ENCODE data around the gene SP3. TPM values are rescaled to one million over a fixed set of nuclear protein-coding genes. Genes with fewer than 3 reads are reported as not detected.

Gene SP3
- total and polyA plus RNA-seq, 8 donors, result 69.0 to 143 (median 122) TPM

DNA sequence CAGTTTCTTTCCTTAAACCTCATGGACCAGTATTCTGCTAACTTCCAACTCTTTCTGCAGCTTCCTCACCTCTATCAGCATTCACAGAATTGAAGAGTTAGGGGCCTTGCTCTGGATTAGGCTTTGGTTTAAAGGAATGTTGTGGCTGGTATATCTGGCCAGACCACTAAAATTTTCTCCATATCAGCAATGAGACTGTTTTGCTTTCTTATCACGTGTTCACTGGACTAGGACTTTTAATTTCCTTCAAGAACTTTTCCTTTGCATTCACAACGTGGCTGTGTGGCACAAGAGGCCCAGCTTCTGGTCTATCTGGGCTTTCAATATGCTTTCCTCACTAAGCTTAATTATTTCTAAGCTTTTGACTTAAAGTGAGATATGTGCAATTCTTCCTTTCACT, 33.4 kb downstream of the SP3 start:
- intact Hi-C loops (cut with DNase I), result no loop called here
- DNase-seq, result no peak
- H3K27me3 ChIP-seq, result no peaks in the 10 kb centered on the region
- TF ChIP-seq, protein P1, sequence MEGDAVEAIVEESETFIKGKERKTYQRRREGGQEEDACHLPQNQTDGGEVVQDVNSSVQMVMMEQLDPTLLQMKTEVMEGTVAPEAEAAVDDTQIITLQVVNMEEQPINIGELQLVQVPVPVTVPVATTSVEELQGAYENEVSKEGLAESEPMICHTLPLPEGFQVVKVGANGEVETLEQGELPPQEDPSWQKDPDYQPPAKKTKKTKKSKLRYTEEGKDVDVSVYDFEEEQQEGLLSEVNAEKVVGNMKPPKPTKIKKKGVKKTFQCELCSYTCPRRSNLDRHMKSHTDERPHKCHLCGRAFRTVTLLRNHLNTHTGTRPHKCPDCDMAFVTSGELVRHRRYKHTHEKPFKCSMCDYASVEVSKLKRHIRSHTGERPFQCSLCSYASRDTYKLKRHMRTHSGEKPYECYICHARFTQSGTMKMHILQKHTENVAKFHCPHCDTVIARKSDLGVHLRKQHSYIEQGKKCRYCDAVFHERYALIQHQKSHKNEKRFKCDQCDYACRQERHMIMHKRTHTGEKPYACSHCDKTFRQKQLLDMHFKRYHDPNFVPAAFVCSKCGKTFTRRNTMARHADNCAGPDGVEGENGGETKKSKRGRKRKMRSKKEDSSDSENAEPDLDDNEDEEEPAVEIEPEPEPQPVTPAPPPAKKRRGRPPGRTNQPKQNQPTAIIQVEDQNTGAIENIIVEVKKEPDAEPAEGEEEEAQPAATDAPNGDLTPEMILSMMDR (IDR thresholded peaks at IDR 0.05), result no peak
- no peaks in the 10 kb centered on the region for H3K9me3 ChIP-seq
- H3K4me3 ChIP-seq, result no peak overlapping the region
- peaks cover 0 to 26% of the 10 kb centered on the region in 2 donors for H3K4me1 ChIP-seq
- H3K36me3 ChIP-seq, result peaks cover 0 to 16% of the 10 kb centered on the region in 2 donors
- no peak overlapping the region for H3K27ac ChIP-seq
- no peak for ATAC-seq

- Histone ChIP-seq H3K36me3 (peaks cover 0 to 16% of the 10 kb centered on the region in 2 donors), H3K27ac (no peak overlapping the region), H3K4me1 (peaks cover 0 to 34% of the 10 kb centered on the region in 2 donors), H3K9me3 (no peaks in the 10 kb centered on the region), H3K27me3 (no peaks in the 10 kb centered on the region), H3K4me3 (no peak overlapping the region)
- DNase-seq (no peak), ATAC-seq (no peak)
- TF ChIP-seq, protein P1 (IDR thresholded peaks at IDR 0.05), result no peak
- intact Hi-C loops (cut with DNase I), result no loop called here
These were observed 35.7 kb downstream of the SP3 start for GRCh38 chr2:173929441-173929840.

GRCh38 chr2:173926875-173927274, 38.3 kb downstream of the SP3 start:
- ATAC-seq (no peak), DNase-seq (no peak)
- no peak overlapping the region for H3K27ac ChIP-seq
- TF ChIP-seq, protein P1 (IDR thresholded peaks at IDR 0.05), result no peak
- H3K4me3 ChIP-seq, result no peak overlapping the region
- H3K9me3 ChIP-seq, result no peaks in the 10 kb centered on the region
- peaks cover 0 to 52% of the 10 kb centered on the region in 2 donors for H3K4me1 ChIP-seq
- H3K36me3 ChIP-seq, result peaks cover 0 to 8% of the 10 kb centered on the region in 2 donors
- H3K27me3 ChIP-seq, result no peaks in the 10 kb centered on the region
- intact Hi-C loops (cut with DNase I), result no loop called here

GRCh38 chr2:173924285-173924684, 40.9 kb downstream of the SP3 start:
- peaks cover 0 to 52% of the 10 kb centered on the region in 2 donors for H3K4me1 ChIP-seq
- no peak for DNase-seq
- no peak overlapping the region for H3K4me3 ChIP-seq
- H3K36me3 ChIP-seq, result peaks cover 0 to 5% of the 10 kb centered on the region in 2 donors
- H3K27me3 ChIP-seq, result no peaks in the 10 kb centered on the region
- no peak for ATAC-seq
- TF ChIP-seq, protein P1 (IDR thresholded peaks at IDR 0.05), result no peak
- H3K27ac ChIP-seq, result peak overlapping the region in 1 of 2 donors; percentile 63
- intact Hi-C loops (cut with DNase I), result no loop called here
- H3K9me3 ChIP-seq, result no peaks in the 10 kb centered on the region

DNA sequence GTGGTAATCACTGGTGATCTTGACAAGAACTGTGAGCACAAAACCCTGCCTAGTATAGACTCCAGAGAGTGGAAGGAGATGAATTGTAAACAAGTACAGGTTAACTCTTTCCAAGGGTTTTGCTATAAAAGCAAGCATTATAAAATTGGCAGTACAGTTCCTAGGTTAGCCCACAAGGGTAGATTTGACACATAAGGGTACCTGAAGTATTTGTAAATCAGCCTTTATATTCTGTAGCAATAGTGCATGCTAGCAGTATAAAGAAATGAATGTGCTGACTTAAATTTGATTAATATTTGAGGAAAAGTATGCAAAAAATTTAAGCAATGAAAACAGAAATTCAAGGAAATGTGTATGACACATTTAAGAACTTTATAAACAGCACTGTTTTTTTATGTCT, 42.4 kb downstream of the SP3 start:
- DNase-seq (no peak), ATAC-seq (no peak)
- intact Hi-C loops (cut with DNase I), result no loop called here
- TF ChIP-seq, protein P1 (IDR thresholded peaks at IDR 0.05), result no peak
- peaks cover 0 to 52% of the 10 kb centered on the region in 2 donors for H3K4me1 ChIP-seq
- H3K36me3 ChIP-seq, result peaks cover 0 to 13% of the 10 kb centered on the region in 2 donors
- no peaks in the 10 kb centered on the region for H3K9me3 ChIP-seq
- no peaks in the 10 kb centered on the region for H3K27me3 ChIP-seq
- no peak overlapping the region for H3K27ac ChIP-seq
- no peak overlapping the region for H3K4me3 ChIP-seq

Measured in left lung (tissue), 10 donors.